ENCODE data around the gene EAPP.
"Not testable (repeated sequence)": the region's sequence is repeated elsewhere in the genome, so short reads cannot be mapped to it uniquely, and the experiment has no call there.

The EAPP gene

GRCh38 chr14:34478261-34478660 is 61.2 kb downstream of the EAPP start:
- DNase-seq = no peak

GRCh38 chr14:34476036-34476435 is 63.5 kb downstream of the EAPP start:
- DNase-seq = not testable (repeated sequence)

GRCh38 chr14:34475163-34475562 is 64.3 kb downstream of the EAPP start:
- no peak for DNase-seq

- DNase-seq = no peak
Observed at GRCh38 chr14:34474187-34474679, 65.3 kb downstream of the EAPP start.

- peak in 1 of 2 experiments; percentile 30 for DNase-seq
Observed at GRCh38 chr14:34472706-34473279, 66.7 kb downstream of the EAPP start.

GRCh38 chr14:34470319-34470718 is 69.2 kb downstream of the EAPP start:
- no peak for DNase-seq

- DNase-seq = no peak
Observed at GRCh38 chr14:34466691-34467090, 72.8 kb downstream of the EAPP start.
